ENCODE data around the gene HK1. TPM values are rescaled to one million over a fixed set of nuclear protein-coding genes. Genes with fewer than 3 reads are reported as not detected.

Gene HK1
- total and polyA plus RNA-seq, 2 of the 4 experiments (the other 2 are of a cell fraction) = 53.7 to 90.5 TPM

- peaks cover 33% of the 10 kb centered on the region for H3K27me3 ChIP-seq (ENCODE audit: control insufficient read depth, insufficient read depth, low read length)
- H4K20me1 ChIP-seq (ENCODE audit: insufficient read depth, low read length) = no peaks in the 10 kb centered on the region
- H4K8ac ChIP-seq (ENCODE audit: low read depth in 2 of 2, low read length in 2 of 2) = no peak overlapping the region
- H3K18ac ChIP-seq (ENCODE audit: low read depth, low read length) = no peak overlapping the region; the same call in 1 of the 2 replicates
- intact Hi-C loops (cut with micrococcal nuclease) (no loop called here), dilution Hi-C loops (cut with HindIII; ENCODE audit: low sequenced_read_pairs, unreplicated experiment) (no loop called here), in situ Hi-C loops (cut with MboI; ENCODE audit: low sequenced_read_pairs) (loop anchor here (10.0 kb wide), 1 partner anchor 213 kb away; the partner anchor contains the start of gene FAM241B)
- no peak overlapping the region for H2BK120ac ChIP-seq (ENCODE audit: low read depth, low read length)
- CTCF ChIA-PET = interaction anchor here (0.6 to 2.1 kb wide), 2 partner anchors 13 to 108 kb away, joined by 3 to 8 read pairs; no protein-coding TSS in a partner anchor
- no peak overlapping the region for H3K4ac ChIP-seq (ENCODE audit: low read depth, low read length)
- no peaks in the 10 kb centered on the region for H3K36me3 ChIP-seq (ENCODE audit: control insufficient read depth, insufficient read depth, low read length)
- no peak overlapping the region for H3K23ac ChIP-seq (ENCODE audit: low read depth, low read length)
- DNase-seq (peak; percentile 41), ATAC-seq (ENCODE audit: low read depth) (peak; percentile 87)
- H3K79me1 ChIP-seq (ENCODE audit: low read depth in 1 of 2, low read length in 2 of 2) = no peaks in the 10 kb centered on the region
- H4K5ac ChIP-seq (ENCODE audit: low read depth, low read length) = no peak overlapping the region
- H2AK5ac ChIP-seq (ENCODE audit: low read depth, low read length) = no peak overlapping the region
- peaks cover 5% of the 10 kb centered on the region; the same call in 1 of the 2 replicates for H3K9me1 ChIP-seq (ENCODE audit: insufficient read depth, low read length)
- no peak overlapping the region for H2BK5ac ChIP-seq (ENCODE audit: low read depth, low read length, poor library complexity, severe bottlenecking)
- no peak overlapping the region for H2BK20ac ChIP-seq (ENCODE audit: low read depth, low read length)
- no peak overlapping the region for H3K27ac ChIP-seq (ENCODE audit: insufficient read depth, low read length)
- H3K14ac ChIP-seq (replicated peaks; ENCODE audit: low read depth, low read length) = no peak overlapping the region
- 20% methylated on average over 1 of the region's 13 CpGs; no CpG with 5 or more reads in 1 of the 2 experiments for WGBS, 2 experiments (ENCODE audit: extremely low coverage in 2 of 2, insufficient read length in 1 of 2)
- no peaks in the 10 kb centered on the region for H3K9me3 ChIP-seq (ENCODE audit: control insufficient read depth, insufficient read depth, low read length)
- peak overlapping the region; percentile 1; the same call in 1 of the 2 replicates for H3K4me2 ChIP-seq (ENCODE audit: low read depth, low read length)
- H2BK15ac ChIP-seq (ENCODE audit: low read depth, low read length) = no peak overlapping the region
- peaks cover 7% of the 10 kb centered on the region; the same call in 1 of the 2 replicates for H3K4me1 ChIP-seq (ENCODE audit: control insufficient read depth, insufficient read depth, low read length)
- no peak overlapping the region for H3K4me3 ChIP-seq (ENCODE audit: insufficient read depth, low read depth, low read length)
- no peak overlapping the region for H2AK9ac ChIP-seq (replicated peaks; ENCODE audit: low read depth, low read length, poor library complexity)
- POLR2A ChIA-PET (ENCODE audit: unreplicated experiment) = no interaction called here
- peak overlapping the region; percentile 66 for H2AFZ ChIP-seq (replicated peaks; ENCODE audit: low read length, poor library complexity)
- no TSS peak for BruUV-seq (replicated peaks)
- H3K56ac ChIP-seq (ENCODE audit: extremely low read depth, insufficient read depth, low read length) = no peak overlapping the region
- H3K9ac ChIP-seq (ENCODE audit: low read depth, low read length) = no peak overlapping the region
- no peak overlapping the region for H4K91ac ChIP-seq (ENCODE audit: insufficient read depth, low read depth, low read length)
- TF ChIP-seq FOS (IDR thresholded peaks at IDR 0.05; ENCODE audit: low read depth, low read length) (no peak), BHLHE40 (IDR thresholded peaks at IDR 0.05; ENCODE audit: low read depth, low read length) (peak; percentile 63), MXI1 (IDR thresholded peaks at IDR 0.05; ENCODE audit: borderline replicate concordance, low read depth, low read length) (0 out of 2 replicates have a peak, but pooled peaks have one; percentile 11), RAD21 (IDR thresholded peaks at IDR 0.05; ENCODE audit: low read length) (no peak), USF2 (IDR thresholded peaks at IDR 0.05; ENCODE audit: low read depth, low read length) (0 out of 2 replicates have a peak, but pooled peaks have one; percentile 13), CHD1 (IDR thresholded peaks at IDR 0.05; ENCODE audit: low read depth, low read length) (no peak), CTCF (conservative IDR thresholded peaks at IDR 0.05; ENCODE audit: low read depth, low read length) (no peak), MAFK (IDR thresholded peaks at IDR 0.05; ENCODE audit: low read depth, low read length) (no peak), RFX5 (IDR thresholded peaks at IDR 0.05; ENCODE audit: low read depth, low read length) (no peak), MAZ (IDR thresholded peaks at IDR 0.05; ENCODE audit: borderline replicate concordance, low read depth, low read length) (no peak), CEBPB (IDR thresholded peaks at IDR 0.05; ENCODE audit: low read depth, low read length) (no peak), RCOR1 (IDR thresholded peaks at IDR 0.05; ENCODE audit: insufficient replicate concordance, low read length) (no peak), POLR2A (IDR thresholded peaks at IDR 0.05; ENCODE audit: low read depth, low read length) (no peak), NFE2L2 (IDR thresholded peaks at IDR 0.05; ENCODE audit: low read depth, low read length) (no peak), ELK1 (IDR thresholded peaks at IDR 0.05; ENCODE audit: borderline replicate concordance, low read depth, low read length) (no peak)
Observed at GRCh38 chr10:69421611-69422308, 143.5 kb downstream of the HK1 start.
